GM12878 (cell line): ENCODE measurements around the gene GBP2. TPM values are rescaled to one million over a fixed set of nuclear protein-coding genes. Genes with fewer than 3 reads are reported as not detected.
A peak's percentile ranks its signal among the peaks of the same experiment; 100 is the strongest.

Experiments
- ATAC-seq: fragments of 200-7000 bp; cut with Tn5 transposase; 3 replicates; pipeline ENCODE4 v1.9.1; 2020; ENCODE audit warnings: mild to moderate bottlenecking, moderate library complexity
- BruUV-seq: library from RNA; stranded (reverse); fragments of 400-500 nt; replicated peaks from 2 replicates; lab custom pipeline; 2021; lab: Mats Ljungman, UMichigan
- CTCF ChIA-PET: fragments of 300-600 bp; sonication (Branson Sonifier 250); formaldehyde crosslinking; extraction: SDS; loops from one replicate; lab custom pipeline; 2021; ENCODE audit warnings: inconsistent platforms; lab: Yijun Ruan, JAX
- POLR2A ChIA-PET: fragments of 350-600 bp; formaldehyde crosslinking; extraction: SDS; loops from one replicate; lab custom pipeline; 2021; ENCODE audit warnings: inconsistent platforms; lab: Charles Lee
- RAD21 ChIA-PET: fragments of 300-600 bp; sonication (Branson Sonifier 250); formaldehyde crosslinking; loops from one replicate; lab custom pipeline; 2023; ENCODE audit warnings: antibody characterized with exemption; ENCODE audit not compliant: unreplicated experiment; lab: Charles Lee
- SMC1A ChIA-PET: fragments of 300-600 bp; sonication (Branson Sonifier 250); formaldehyde crosslinking; loops from one replicate; lab custom pipeline; 2023; ENCODE audit not compliant: unreplicated experiment, uncharacterized antibody; lab: Charles Lee
- DNase-seq: peaks from one replicate; pipeline ENCODE4 v3.0.0-alpha.2; 2011; ENCODE audit warnings: low read depth, low spot score
- FAIRE-seq: peaks from 3 replicates; lab custom pipeline; 2011; peaks lifted over from hg19 to GRCh38; lab: Jason Lieb, UNC
- H2AFZ ChIP-seq: 2 replicates; pipeline ENCODE4 v1.6.0; 2011; ENCODE audit warnings: low read depth, low read length, control low read depth; ENCODE audit not compliant: control insufficient read depth
- H3K27ac ChIP-seq: 2 replicates; pipeline ENCODE4 v1.5.1; 2011; ENCODE audit warnings: control low read depth; ENCODE audit not compliant: control insufficient read depth, insufficient read depth
- H3K27me3 ChIP-seq, 2 experiments: replicated peaks in 1 of 2; 2 replicates each; pipeline versions ENCODE4 v1.6.0 to v1.6.1; 2011; ENCODE audit warnings: low read length in 1 of 2; ENCODE audit not compliant: control insufficient read depth in 2 of 2, insufficient read depth in 2 of 2
- H3K36me3 ChIP-seq, 2 experiments: 2 replicates each; pipeline ENCODE4 v1.5.1; 2011; ENCODE audit warnings: low read length in 1 of 2; ENCODE audit not compliant: control insufficient read depth in 2 of 2, insufficient read depth in 2 of 2
- H3K4me1 ChIP-seq: 2 replicates; pipeline ENCODE4 v1.6.1; 2011; ENCODE audit warnings: mild to moderate bottlenecking, low read length, moderate library complexity, mixed read lengths; ENCODE audit not compliant: control insufficient read depth, insufficient read depth
- H3K4me2 ChIP-seq: 2 replicates; pipeline ENCODE4 v1.6.0; 2011; ENCODE audit warnings: control low read depth; ENCODE audit not compliant: control insufficient read depth, insufficient read depth
- H3K4me3 ChIP-seq: fragments of 200-600 bp; sonication (generic); 2 replicates; pipeline ENCODE4 v1.5.1; 2016
- H3K79me2 ChIP-seq: 2 replicates; pipeline ENCODE4 v1.6.0; 2011; ENCODE audit warnings: low read length; ENCODE audit not compliant: control insufficient read depth, insufficient read depth
- H3K9ac ChIP-seq: 2 replicates; pipeline ENCODE4 v1.8.0; 2011; ENCODE audit warnings: low read length, control low read depth, mixed read lengths; ENCODE audit not compliant: control insufficient read depth, insufficient read depth
- H3K9me3 ChIP-seq: replicated peaks from 3 replicates; pipeline ENCODE4 v1.5.1; 2011; ENCODE audit warnings: mild to moderate bottlenecking, low read length; ENCODE audit not compliant: control insufficient read depth, insufficient read depth
- H4K20me1 ChIP-seq: 2 replicates; pipeline ENCODE4 v1.6.0; 2011; ENCODE audit not compliant: control insufficient read depth, insufficient read depth
- CHD1 ChIP-seq: IDR thresholded peaks from 2 replicates; pipeline ENCODE4 v1.6.1; 2012; ENCODE audit warnings: low read depth, low read length, improper control_type of control experiment
- MEF2B ChIP-seq: fragments of 450-650 bp; IDR thresholded peaks from 2 replicates; pipeline ENCODE4 v1.6.1; 2018; ENCODE audit warnings: mild to moderate bottlenecking, moderate library complexity; ENCODE audit not compliant: partially characterized antibody, poor library complexity, severe bottlenecking
- PML ChIP-seq: IDR thresholded peaks from 2 replicates; pipeline ENCODE4 v1.6.1; 2012; ENCODE audit warnings: low read length, inconsistent platforms
- RELA ChIP-seq: fragments of 450-650 bp; IDR thresholded peaks from 2 replicates; pipeline ENCODE4 v1.8.0; 2014; ENCODE audit warnings: borderline replicate concordance; ENCODE audit not compliant: partially characterized antibody
- ZBTB40 ChIP-seq: fragments of 450-650 bp; IDR thresholded peaks from 2 replicates; pipeline ENCODE4 v1.6.1; 2016; ENCODE audit warnings: mild to moderate bottlenecking, moderate library complexity, borderline replicate concordance
- ZNF24 ChIP-seq: fragments of 450-650 bp; IDR thresholded peaks from 2 replicates; pipeline ENCODE4 v1.6.1; 2017; ENCODE audit warnings: antibody characterized with exemption, mild to moderate bottlenecking
- WGBS: methylation state at CpG from one replicate; pipeline ENCODE4 v1.1.6; 2016; ENCODE audit warnings: low lambda C conversion rate; ENCODE audit not compliant: insufficient replicate concordance, insufficient coverage; ENCODE audit errors: missing lambda C conversion rate; 5-methylcytosine and 5-hydroxymethylcytosine counted together
- in situ Hi-C: fragments of 300-500 bp; cut with MboI; formaldehyde crosslinking; loops from 9 replicates; pipeline ENCODE4 v1.14.3; 2018; ENCODE audit warnings: mixed read lengths
- intact Hi-C: fragments of 100-400 bp; cut with micrococcal nuclease; formaldehyde crosslinking; loops from one replicate; pipeline ENCODE4 v1.14.2; 2022; ENCODE audit not compliant: unreplicated experiment
- polyA plus RNA-seq, 11 experiments: library from polyadenylated mRNA; depleted of rRNA in 4 of 11; unstranded in 6 of 11; stranded (reverse) in 5 of 11; fragments of >200 nt; fragmentation: Nextera tagmentation in 4 of 11; fragmentation: Illumina TruSeq in 1 of 11; extraction: Ambion mirVana in 4 of 11; extraction: Trizol in 1 of 11; gene quantifications; 1 replicate in 1 of 11; 2 replicates in 10 of 11; pipeline versions ENCODE4 v1.2.1 to v1.2.3, GENCODE V29; 2011 to 2016; ENCODE audit warnings: inconsistent platforms in 2 of 11, missing spikeins in 2 of 11, low read depth in 1 of 11
- total RNA-seq, 4 experiments: library from RNA; depleted of rRNA in 3 of 4; stranded (reverse); fragments of >200 nt in 3 of 4; fragmentation: Illumina TruSeq in 1 of 4; extraction: Trizol in 1 of 4; gene quantifications; 2 replicates each; pipeline versions ENCODE4 v1.2.1 to v1.2.3, GENCODE V29; 2013 to 2021

The GBP2 gene
- total and polyA plus RNA-seq, 10 of the 15 experiments (the other 5 are each of a cell fraction or from before 2014, with no cell fraction given), result 1.6 to 5.9 (median 3.2) TPM

- Histone ChIP-seq H2AFZ (peak overlapping the region; percentile 90), H3K27ac (peak overlapping the region; percentile 84), H3K79me2 (no peaks in the 10 kb centered on the region), H3K9ac (peak overlapping the region; percentile 78), H3K36me3 (no peaks in the 10 kb centered on the region), H3K4me2 (peak overlapping the region; percentile 85), H3K9me3 (no peaks in the 10 kb centered on the region), H3K4me1 (peaks cover 4% of the 10 kb centered on the region; the same call in 1 of the 2 replicates), H4K20me1 (no peaks in the 10 kb centered on the region), H3K4me3 (peak overlapping the region; percentile 32; the same call in 1 of the 2 replicates), H3K27me3 (no peaks in the 10 kb centered on the region)
- ChIA-PET CTCF (interaction anchor here (0.7 to 2.3 kb wide), 4 partner anchors 103 to 233 kb away, joined by 3 to 5 read pairs (median 4); no protein-coding TSS in a partner anchor), RAD21 (interaction anchor here (0.8 kb wide), 1 partner anchor 44 kb away, joined by 3 read pairs; no protein-coding TSS in a partner anchor), POLR2A (interaction anchor here (0.6 kb wide), 1 partner anchor 12 kb away, joined by 3 read pairs; no protein-coding TSS in a partner anchor), SMC1A (interaction anchor here (1.4 to 1.6 kb wide), 2 partner anchors 8 to 26 kb away, joined by 4 to 5 read pairs; no protein-coding TSS in a partner anchor)
- FAIRE-seq, result no peak
- in situ Hi-C loops, result no loop called here
- 21% methylated on average over 3 of the region's 3 CpGs for WGBS
- TSS peak; percentile 70 for BruUV-seq
- intact Hi-C loops, result no loop called here
- no peak for DNase-seq
- TF ChIP-seq ZNF24 (no peak), ZBTB40 (no peak), MEF2B (no peak), CHD1 (no peak), PML (no peak), RELA (no peak)
- ATAC-seq, result peak; percentile 34
Measured at GRCh38 chr1:89125240-89125912, 538 bp downstream of the GBP2 start.
